Renal cortical epithelial cell (primary cell): ENCODE results near the gene CITED4. TPM values are rescaled to one million over a fixed set of nuclear protein-coding genes. Genes with fewer than 3 reads are reported as not detected.

ENCODE experiments used
- total RNA-seq: library from RNA; depleted of rRNA; stranded (reverse); fragments of >200 nt; gene quantifications from 2 replicates; pipeline ENCODE4 v1.2.3, GENCODE V29; 2014

CITED4 gene
- total RNA-seq, 1 donor from 2014 or later = 33.5 TPM

Other genes starting within 250 kb of the CITED4 start
- gene RIMS3, start 196.7 kb downstream of the CITED4 start, total RNA-seq = 6.7 and 12.5 TPM in 2 replicates
- gene NFYC, start 170.7 kb downstream of the CITED4 start, total RNA-seq = 18.6 and 40.4 TPM in 2 replicates
- gene KCNQ4, start 78.6 kb downstream of the CITED4 start, total RNA-seq = 0.20 and 0.87 TPM in 2 replicates
- 29.5 and 38.2 TPM in 2 replicates for gene CTPS1, start 117.3 kb upstream of the CITED4 start, total RNA-seq
- gene SLFNL1, start 159.4 kb upstream of the CITED4 start, total RNA-seq = 0.65 TPM in 1 of 2 replicates, not detected in the other